ENCODE data around the gene UBE2D2.

UBE2D2 gene

GRCh38 chr5:139636975-139637408 lies 75.9 kb downstream of the UBE2D2 start:
- DNase-seq, result peak; percentile 77

DNA sequence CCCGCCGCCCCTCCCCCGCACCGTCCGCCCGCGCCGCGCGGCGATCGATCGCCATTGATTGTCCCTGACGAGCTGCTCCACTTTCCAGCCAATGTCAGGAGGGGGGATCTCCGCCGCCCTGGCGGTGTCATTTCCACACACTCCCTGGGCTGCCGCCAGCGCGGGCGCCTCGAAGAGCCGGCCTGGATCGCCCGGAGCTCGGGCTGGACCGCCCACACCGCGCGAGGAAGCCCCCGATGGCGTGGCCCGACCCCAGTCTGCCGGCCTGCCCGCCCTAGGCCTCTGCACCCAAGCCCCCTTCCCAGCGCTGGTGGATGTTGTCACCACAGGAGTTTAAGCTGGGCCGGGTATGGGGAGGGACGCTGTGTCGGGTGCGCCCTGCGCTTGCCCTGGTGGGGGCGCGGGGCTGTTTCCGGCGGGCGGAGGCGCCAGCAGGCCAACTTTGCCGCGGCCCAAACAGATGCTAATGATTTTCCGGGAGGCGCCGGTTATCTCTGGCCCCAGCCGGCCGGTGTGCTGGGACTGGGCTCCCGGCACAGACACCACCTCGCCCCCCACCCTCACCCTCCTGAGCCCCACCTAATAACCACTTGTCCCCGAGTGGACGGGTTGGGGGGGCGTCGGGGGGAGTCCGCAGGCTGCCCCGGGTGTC lies 76.4 kb downstream of the UBE2D2 start:
- peak; percentile 93 for DNase-seq

GRCh38 chr5:139638090-139638735 lies 77.1 kb downstream of the UBE2D2 start:
- DNase-seq, result peak; percentile 98

GRCh38 chr5:139638736-139639618 lies 77.8 kb downstream of the UBE2D2 start:
- DNase-seq, result no peak

DNA sequence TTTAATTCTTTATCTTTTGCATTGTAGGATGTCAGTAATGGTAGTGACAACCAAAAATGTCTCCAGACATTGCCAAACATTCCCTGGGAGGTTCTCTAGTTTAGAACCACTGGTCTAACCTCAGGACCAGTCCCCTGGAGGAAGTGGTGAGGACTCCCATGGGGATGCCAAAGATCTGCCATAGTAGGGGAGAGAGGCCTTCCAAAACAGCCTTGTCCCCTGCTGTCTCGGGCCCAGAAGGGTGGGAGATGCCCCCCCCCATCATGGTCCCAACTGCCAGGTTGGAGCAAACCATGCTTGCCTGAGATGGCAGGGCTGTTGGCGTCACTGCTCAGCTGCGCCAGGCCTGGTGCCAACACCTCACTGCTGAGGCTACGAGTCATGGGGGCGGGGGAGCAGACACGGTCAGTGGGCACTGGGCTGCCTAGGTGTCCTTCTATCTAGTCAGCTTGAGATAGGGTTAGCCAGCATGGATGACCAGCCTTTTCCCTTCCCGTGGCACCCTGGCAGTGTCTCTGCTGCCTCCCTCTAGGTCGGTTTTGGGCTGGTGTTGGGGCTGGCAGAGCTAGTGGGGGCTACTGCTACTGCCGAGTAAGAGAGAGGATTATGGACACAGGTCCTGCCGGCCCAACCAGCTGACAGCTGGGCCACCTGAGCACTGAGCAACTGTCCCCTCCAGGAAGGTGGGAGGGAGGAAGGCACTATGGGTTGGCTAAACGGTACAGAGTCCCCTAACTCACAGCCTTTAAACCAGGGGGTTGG lies 78.7 kb downstream of the UBE2D2 start:
- DNase-seq, result peak; percentile 60

- DNase-seq, result no peak
Measured at GRCh38 chr5:139640421-139641115, 79.4 kb downstream of the UBE2D2 start.

DNA sequence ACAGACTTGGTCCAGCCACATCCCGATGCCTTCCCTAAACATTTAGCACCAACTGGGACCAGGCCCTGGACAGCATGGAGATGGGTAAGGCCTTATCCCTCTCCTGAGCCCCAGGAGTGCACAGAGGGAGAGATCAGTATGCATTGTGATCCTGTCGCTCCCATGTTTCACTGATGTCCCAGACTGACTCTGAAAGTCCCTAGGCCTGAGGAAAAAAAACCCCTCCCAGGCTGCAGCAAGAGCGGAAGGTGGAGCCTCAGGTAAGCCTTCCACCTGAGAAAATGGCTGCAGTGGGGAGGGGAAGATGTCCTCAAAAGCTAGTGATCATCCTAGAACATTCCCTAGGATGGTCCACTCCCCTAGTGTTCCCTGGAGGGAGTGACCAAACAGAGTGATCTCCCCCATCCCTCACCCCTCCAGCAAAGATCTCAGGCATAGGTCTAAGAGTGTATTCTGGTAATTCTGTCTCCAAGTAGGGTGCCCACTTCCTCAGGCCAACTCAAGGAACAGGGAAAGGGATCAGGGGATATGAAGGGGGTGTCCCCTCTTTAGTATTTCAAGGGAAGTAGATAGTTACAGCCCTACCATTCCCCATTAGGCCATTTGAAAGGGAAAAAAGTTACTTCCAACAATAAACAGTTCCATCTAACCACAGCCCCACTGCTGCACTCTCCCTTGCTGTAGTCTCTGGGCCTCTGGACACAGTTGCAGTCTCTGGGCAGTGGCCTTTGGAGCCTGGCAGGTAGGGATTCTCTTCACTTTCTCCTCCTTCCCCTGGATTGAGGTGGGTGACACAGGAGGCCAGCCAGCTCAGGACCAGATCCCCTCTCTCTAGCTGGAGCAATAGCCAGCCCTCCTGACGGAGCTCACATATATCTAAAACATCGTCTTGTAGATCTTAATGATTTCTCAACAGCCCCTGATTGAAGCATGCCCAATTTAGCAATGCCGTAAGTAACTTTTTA lies 80.3 kb downstream of the UBE2D2 start:
- DNase-seq, result no peak

DNA sequence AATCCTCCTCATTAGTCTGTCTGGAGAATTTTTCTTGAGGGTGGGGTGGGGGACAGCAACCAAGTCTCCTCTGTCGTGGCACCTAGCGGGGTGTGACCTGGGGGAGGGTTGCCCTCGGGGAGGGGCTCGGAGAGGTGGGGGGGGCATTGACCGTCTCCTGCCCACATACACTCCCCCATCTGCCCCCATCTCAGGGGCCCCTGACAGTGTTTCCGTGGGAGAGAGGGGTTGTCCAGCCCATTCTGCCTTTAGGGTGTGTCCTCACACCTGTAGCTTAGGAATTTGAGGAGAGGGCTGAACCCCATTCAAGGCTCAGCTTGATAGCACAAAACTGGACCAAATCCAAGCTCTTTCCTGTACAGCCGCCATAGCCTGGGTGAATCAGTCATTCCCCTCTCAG lies 81.1 kb downstream of the UBE2D2 start:
- no peak for DNase-seq

GRCh38 chr5:139642891-139643871 lies 82.0 kb downstream of the UBE2D2 start:
- DNase-seq, result peak; percentile 95

DNA sequence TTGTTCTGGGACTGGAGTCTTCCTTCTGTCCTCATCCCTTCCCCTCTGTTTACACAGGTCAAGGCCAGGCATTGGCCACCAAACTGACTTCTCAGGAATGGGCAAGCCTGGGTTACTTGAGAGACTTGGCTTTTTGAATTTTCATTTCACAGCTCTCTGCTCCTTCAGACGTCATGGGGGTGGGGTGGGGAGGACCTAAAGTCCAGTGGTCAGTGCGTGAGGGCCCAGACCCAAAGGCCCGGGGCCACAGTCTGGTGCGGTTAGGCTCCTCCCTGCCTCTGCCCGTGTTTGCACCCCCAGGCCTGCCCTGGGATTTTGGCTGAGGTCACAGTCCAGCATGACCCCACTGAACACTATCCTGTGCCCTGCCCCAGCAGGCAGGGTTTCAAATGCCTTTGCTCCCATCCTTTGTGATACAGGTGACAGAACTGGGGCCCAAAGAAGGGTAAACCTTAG lies 82.9 kb downstream of the UBE2D2 start:
- no peak for DNase-seq

DNA sequence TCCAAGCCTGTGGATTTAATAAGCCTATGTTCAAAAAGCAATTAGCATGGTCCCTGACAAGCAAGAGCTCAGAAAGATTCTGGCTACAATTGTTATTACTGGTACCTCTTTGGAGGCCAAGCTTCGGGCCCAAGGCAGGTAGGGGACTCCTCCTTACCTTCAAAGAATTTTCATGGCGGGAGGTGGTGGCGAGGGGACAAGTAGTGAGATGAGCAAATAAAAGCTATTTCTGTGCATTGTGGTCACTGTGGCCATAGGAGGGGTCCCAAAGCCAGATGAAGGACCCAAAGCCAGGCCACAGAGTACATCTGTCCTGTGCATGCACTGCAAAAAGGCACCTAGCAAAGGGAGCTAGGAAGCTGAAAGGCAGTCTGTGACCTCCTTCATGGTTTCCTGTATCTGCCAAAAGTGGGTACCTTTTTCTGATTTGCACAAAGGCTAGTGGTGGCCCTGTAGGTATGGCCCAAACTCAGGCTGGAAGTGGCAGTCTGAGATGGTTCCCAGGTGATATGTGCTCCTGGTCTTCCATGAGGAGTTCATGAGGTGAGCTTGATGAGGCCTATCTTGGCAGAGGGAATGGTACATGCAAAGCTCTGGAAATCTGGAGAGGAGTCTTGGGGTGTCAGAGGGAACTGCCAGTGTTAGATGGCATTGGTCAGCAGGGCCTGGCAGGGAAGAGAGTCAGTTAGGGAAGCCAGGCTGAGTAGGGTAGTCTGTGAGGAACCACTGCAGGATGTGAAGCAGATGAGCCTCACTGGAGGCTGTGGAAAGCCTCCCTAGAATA lies 83.7 kb downstream of the UBE2D2 start:
- DNase-seq, result no peak

DNA sequence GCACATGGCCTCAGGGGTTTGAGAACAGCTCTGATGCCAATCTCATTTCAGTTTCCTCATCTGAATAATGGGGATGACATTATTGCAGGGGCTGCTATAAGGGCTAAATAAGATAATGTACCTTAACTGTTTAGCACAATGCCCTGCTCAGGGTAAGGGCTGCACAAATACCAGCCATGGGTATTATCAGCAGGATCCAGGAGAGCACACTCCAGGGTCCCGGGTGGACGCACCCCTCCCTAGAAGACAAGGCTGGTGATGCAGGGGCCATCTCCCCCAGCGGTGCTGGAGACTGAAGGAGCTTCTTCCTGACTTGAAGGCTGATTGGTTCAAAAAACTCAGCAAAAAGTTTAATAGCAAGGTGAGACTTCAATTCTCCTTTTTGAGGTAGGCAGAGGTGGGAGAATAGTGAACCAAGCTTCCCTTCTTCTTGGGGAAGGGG lies 84.3 kb downstream of the UBE2D2 start:
- no peak for DNase-seq

- no peak for DNase-seq
Measured at GRCh38 chr5:139646111-139646510, 85.0 kb downstream of the UBE2D2 start.

DNA sequence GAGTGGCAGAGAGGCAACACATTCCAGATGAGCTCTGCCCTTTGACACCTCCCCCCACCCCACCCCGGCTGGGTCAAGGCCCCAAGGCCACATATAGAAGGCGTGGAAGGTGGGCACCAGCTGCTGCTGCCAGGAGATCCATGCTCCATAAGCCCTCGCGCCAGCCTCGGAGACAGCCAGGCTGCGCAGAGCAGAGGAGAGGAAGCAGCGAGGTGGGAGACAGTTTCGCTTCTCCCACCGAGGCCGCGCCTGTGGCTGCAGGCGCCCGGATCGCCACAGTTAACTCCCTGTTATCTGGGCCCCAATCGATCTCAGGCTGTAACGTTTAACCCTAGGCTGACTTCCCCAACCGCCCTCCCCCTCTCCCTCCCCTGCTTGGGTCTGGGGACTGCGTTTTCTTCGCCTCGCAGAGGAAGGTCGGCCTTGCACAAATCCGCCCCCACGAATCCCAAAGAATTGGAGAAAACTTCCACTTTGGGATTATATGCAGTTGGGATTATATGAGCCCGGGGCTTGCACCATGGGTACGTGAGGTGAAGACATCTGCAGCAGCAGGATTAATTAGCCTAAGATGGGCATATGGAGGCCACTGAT lies 85.9 kb downstream of the UBE2D2 start:
- no peak for DNase-seq

DNA sequence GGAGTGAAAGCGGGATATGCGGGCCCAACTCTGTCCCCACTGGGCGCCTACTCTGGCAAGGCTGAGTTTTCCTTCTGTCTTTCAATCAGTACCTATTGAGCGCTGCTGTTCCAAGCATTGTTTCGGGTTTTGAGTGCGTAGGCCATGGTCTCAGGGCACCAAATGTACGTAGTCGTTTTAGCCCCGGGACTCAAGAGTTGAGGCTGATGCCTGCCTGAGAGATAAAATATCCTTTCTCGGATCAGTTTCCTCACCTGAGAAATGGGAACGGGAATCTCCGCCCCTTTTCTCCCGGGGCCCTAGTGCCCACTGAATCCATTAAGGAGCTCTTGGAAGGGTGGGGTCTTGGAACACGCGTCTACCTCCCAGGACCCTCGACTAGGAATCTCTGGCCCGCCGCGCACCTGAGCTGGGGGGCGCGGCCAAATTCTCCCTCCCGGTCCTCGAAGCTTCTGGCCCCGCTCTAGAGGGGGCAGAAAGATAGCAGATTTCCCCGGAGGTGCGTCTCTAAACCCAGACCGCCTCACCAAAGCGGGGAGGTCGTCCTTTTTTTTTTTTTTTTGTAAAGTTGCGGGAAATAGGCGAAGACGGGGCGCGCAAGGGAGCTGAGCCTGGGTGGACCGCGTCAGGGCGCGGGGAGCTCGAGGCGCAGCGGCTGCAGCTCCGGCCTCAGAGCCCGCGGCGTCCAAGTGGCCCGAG lies 86.5 kb downstream of the UBE2D2 start:
- DNase-seq, result no peak

- DNase-seq, result peak; percentile 94
Measured at GRCh38 chr5:139648205-139649081, 87.3 kb downstream of the UBE2D2 start, which contains the start of gene CXXC5. TSS of gene CXXC5 (plus strand) at chr5:139648349. CDS start at chr5:139680524, 32,175 bp downstream.

All from DMS53 (cell line).